Measurements from ENCODE around the gene KCTD12. TPM values are rescaled to one million over a fixed set of nuclear protein-coding genes. Genes with fewer than 3 reads are reported as not detected.

KCTD12 gene
- total RNA-seq, 4 donors from 2014 or later, result 27.9 to 59.3 (median 37.8) TPM

GRCh38 chr13:76836311-76836710, 49.9 kb downstream of the KCTD12 start:
- no peak overlapping the region for H3K4me3 ChIP-seq (replicated peaks in 1 of 3)
- no peaks in the 10 kb centered on the region for H3K36me3 ChIP-seq
- DNase-seq, result no peak
- TF ChIP-seq CTCF (IDR thresholded peaks at IDR 0.05) (no peak), POLR2A (IDR thresholded peaks at IDR 0.05) (no peak)
- H3K4me1 ChIP-seq, result no peaks in the 10 kb centered on the region
- H3K9me3 ChIP-seq, result no peaks in the 10 kb centered on the region
- intact Hi-C loops (cut with DNase I), result no loop called here
- no peaks in the 10 kb centered on the region for H3K27me3 ChIP-seq
- no peak overlapping the region for H3K27ac ChIP-seq
- 61 to 95% methylated on average over 1 of the region's 1 CpG for WGBS, 2 donors

- Histone ChIP-seq H3K27ac (no peak overlapping the region), H3K27me3 (no peaks in the 10 kb centered on the region), H3K4me3 (replicated peaks in 1 of 3) (no peak overlapping the region), H3K9me3 (no peaks in the 10 kb centered on the region), H3K4me1 (no peaks in the 10 kb centered on the region), H3K36me3 (no peaks in the 10 kb centered on the region)
- 50 to 55% methylated on average over 8 of the region's 8 CpGs for WGBS, 2 donors
- intact Hi-C loops (cut with DNase I), result no loop called here
- no peak for TF ChIP-seq CTCF (IDR thresholded peaks at IDR 0.05)
- TF ChIP-seq POLR2A (IDR thresholded peaks at IDR 0.05), result no peak
- DNase-seq, result no peak
Observed at GRCh38 chr13:76833441-76833954, 52.7 kb downstream of the KCTD12 start.

- Histone ChIP-seq H3K36me3 (no peaks in the 10 kb centered on the region), H3K4me3 (replicated peaks in 1 of 3) (no peak overlapping the region), H3K4me1 (no peaks in the 10 kb centered on the region), H3K27me3 (no peaks in the 10 kb centered on the region), H3K27ac (no peak overlapping the region), H3K9me3 (no peaks in the 10 kb centered on the region)
- TF ChIP-seq POLR2A (IDR thresholded peaks at IDR 0.05) (no peak), CTCF (IDR thresholded peaks at IDR 0.05) (no peak)
- intact Hi-C loops (cut with DNase I), result no loop called here
- 85 to 90% methylated on average over 7 of the region's 7 CpGs for WGBS, 2 donors
- no peak for DNase-seq
Observed at GRCh38 chr13:76832258-76832988, 53.8 kb downstream of the KCTD12 start.

- Histone ChIP-seq H3K4me1 (no peaks in the 10 kb centered on the region), H3K27ac (no peak overlapping the region), H3K9me3 (no peaks in the 10 kb centered on the region), H3K36me3 (no peaks in the 10 kb centered on the region), H3K4me3 (replicated peaks in 1 of 3) (no peak overlapping the region), H3K27me3 (no peaks in the 10 kb centered on the region)
- intact Hi-C loops (cut with DNase I), result no loop called here
- DNase-seq, result no peak
- 92 to 93% methylated on average over 10 of the region's 10 CpGs for WGBS, 2 donors
- TF ChIP-seq POLR2A (IDR thresholded peaks at IDR 0.05), result no peak
- TF ChIP-seq CTCF (IDR thresholded peaks at IDR 0.05), result no peak
Observed at GRCh38 chr13:76830805-76831204, 55.4 kb downstream of the KCTD12 start.

Other genes starting within 250 kb of the KCTD12 start
- not detected for gene ACOD1, start 62.1 kb upstream of the KCTD12 start, total RNA-seq
- 100 to 1,000 TPM in 3 of 4 donors, 10 to 100 TPM in 1; 89.2 to 204 (median 173) TPM for gene CLN5, start 105.7 kb upstream of the KCTD12 start, total RNA-seq
- 100 to 1,000 TPM; 144 to 164 (median 155) TPM for gene FBXL3, start 140.8 kb upstream of the KCTD12 start, total RNA-seq